ENCODE data around the gene FGF18. TPM values are rescaled to one million over a fixed set of nuclear protein-coding genes. Genes with fewer than 3 reads are reported as not detected.

FGF18 gene
- total RNA-seq, 1 donor from 2014 or later, result 6.9 TPM

DNA sequence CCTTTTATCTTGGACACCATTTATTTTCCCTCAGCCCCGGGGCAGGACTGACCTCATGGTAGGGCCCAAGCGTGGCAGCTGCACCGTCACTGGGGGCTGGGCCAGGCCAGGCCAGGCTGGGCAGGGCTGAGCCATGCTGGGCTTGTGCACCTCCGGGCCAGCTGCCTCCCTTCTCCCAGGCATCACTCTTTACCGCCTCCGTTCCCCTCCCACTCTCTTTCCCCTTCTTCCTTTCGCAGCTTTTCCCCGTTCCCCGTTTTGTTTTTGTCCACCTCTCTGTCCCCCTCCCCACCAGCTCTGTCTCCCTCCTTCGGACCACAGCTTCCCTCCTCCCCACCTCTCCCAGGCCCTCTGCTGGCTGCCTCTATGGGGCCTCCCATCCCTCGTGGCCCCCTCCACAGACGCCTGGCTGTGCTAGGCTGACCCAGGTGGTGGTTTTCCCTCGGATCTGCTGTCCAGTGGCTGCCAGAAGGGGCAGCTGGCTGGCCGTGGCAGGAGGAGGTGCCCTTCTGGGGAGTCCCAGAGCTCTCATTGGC is 17.9 kb downstream of the FGF18 start:
- TF ChIP-seq, protein P1, sequence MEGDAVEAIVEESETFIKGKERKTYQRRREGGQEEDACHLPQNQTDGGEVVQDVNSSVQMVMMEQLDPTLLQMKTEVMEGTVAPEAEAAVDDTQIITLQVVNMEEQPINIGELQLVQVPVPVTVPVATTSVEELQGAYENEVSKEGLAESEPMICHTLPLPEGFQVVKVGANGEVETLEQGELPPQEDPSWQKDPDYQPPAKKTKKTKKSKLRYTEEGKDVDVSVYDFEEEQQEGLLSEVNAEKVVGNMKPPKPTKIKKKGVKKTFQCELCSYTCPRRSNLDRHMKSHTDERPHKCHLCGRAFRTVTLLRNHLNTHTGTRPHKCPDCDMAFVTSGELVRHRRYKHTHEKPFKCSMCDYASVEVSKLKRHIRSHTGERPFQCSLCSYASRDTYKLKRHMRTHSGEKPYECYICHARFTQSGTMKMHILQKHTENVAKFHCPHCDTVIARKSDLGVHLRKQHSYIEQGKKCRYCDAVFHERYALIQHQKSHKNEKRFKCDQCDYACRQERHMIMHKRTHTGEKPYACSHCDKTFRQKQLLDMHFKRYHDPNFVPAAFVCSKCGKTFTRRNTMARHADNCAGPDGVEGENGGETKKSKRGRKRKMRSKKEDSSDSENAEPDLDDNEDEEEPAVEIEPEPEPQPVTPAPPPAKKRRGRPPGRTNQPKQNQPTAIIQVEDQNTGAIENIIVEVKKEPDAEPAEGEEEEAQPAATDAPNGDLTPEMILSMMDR (IDR thresholded peaks at IDR 0.05), result no peak
- H3K27me3 ChIP-seq, result no peaks in the 10 kb centered on the region
- peaks cover 0 to 8% of the 10 kb centered on the region in 2 donors for H3K4me1 ChIP-seq
- peak overlapping the region; percentile 62 to 74 for H3K27ac ChIP-seq
- no peaks in the 10 kb centered on the region for H3K9me3 ChIP-seq
- no peak overlapping the region for H3K4me3 ChIP-seq
- DNase-seq (ENCODE audit: low spot score in 2 of 2), result no peak
- H3K36me3 ChIP-seq, result no peaks in the 10 kb centered on the region
- intact Hi-C loops (cut with DNase I), result no loop called here

DNA sequence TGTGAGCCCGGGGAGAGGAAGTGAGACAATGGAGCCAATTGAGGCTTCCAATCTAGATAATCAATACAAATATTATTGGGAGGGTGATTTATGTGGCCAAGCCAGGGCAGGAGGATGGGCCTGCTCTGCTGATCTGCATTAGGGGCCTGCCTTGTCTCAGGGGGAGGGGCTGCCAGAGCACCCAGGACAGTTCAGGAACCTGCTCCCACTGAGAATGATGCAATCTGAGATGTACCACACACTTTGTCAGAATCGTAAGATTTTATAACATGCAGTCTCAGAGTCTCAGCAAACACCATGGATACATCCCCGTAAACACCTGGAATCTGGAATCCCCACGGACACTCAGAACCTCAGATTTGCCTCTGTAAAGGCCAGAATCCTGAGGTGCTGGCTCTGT is 19.3 kb downstream of the FGF18 start:
- no peak overlapping the region for H3K27ac ChIP-seq
- H3K4me3 ChIP-seq, result no peak overlapping the region
- DNase-seq (ENCODE audit: low spot score in 2 of 2), result no peak
- H3K9me3 ChIP-seq, result no peaks in the 10 kb centered on the region
- peaks cover 0 to 8% of the 10 kb centered on the region in 2 donors for H3K4me1 ChIP-seq
- intact Hi-C loops (cut with DNase I), result no loop called here
- TF ChIP-seq, protein P1 (IDR thresholded peaks at IDR 0.05), result no peak
- no peaks in the 10 kb centered on the region for H3K36me3 ChIP-seq
- no peaks in the 10 kb centered on the region for H3K27me3 ChIP-seq

DNA sequence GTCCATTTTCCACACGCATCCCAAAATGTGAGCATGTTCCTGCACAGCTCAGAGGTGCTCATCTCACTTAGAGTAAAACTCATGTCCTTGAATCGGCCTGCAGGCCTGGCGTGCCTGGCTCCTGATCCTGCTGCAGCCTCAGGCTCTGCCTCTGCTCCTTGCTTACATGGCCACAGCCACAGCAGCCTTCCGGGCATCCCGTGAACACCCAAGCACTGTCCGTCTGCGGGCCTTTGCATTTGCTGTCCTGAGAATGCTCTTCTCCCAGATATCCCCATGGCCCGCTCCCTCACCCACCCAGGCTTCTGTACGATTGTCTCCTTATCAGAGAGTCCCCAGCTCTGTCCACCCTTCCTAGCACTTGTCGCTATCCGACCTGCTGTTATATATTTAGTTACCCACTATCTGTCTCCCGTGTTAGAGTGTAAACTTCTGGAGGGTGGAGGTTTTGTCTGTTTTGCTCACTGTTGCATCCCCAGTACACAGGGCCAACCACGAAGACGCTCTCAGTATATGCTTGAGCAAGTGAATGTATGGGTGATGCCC is 21.9 kb downstream of the FGF18 start:
- DNase-seq (ENCODE audit: low spot score in 2 of 2), result no peak
- H3K9me3 ChIP-seq, result no peaks in the 10 kb centered on the region
- H3K27me3 ChIP-seq, result no peaks in the 10 kb centered on the region
- no peak overlapping the region for H3K4me3 ChIP-seq
- intact Hi-C loops (cut with DNase I), result no loop called here
- TF ChIP-seq, protein P1 (IDR thresholded peaks at IDR 0.05), result no peak
- no peaks in the 10 kb centered on the region for H3K36me3 ChIP-seq
- H3K27ac ChIP-seq, result no peak overlapping the region
- peaks cover 0 to 11% of the 10 kb centered on the region in 2 donors for H3K4me1 ChIP-seq

DNA sequence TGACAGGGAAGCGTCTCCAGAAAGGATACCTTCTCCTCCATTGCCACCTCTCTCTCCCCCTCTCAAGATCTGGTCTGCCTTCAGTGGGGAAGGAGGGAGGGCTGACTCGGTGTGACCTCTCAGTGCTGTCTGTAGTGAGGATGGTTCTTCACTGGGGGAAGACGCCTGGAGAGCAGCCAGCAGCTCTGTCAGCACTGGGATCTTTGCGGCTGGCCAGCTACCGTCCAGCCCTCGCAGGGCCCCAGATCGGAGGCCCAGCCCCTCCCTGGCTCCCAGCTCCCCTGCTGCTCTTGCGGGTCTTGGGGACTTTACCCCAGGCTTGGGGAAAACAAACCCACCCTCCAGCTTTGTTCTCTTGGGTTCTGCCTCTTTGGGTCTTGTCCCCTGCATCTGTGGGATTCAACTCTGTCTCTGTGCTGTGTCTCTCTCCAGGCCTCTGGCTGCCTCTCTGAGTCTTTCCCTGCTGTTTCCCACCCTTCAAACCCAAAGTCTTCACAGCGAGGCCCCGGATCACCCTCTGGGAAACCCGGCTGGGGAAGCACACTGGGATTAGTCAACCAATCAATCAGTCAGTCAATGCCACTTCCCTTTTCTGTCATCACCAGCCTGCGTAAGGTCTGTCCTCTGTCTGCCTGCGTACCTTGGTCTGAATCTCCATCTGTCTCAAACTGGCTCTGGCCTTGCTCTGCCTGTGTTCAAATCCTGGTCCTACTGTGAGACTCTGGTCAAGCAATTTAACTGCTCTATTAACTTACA is 23.0 kb downstream of the FGF18 start:
- H3K4me3 ChIP-seq, result no peak overlapping the region
- TF ChIP-seq, protein P1 (IDR thresholded peaks at IDR 0.05), result no peak
- H3K27me3 ChIP-seq, result no peaks in the 10 kb centered on the region
- no peaks in the 10 kb centered on the region for H3K9me3 ChIP-seq
- intact Hi-C loops (cut with DNase I), result no loop called here
- DNase-seq (ENCODE audit: low spot score in 2 of 2), result no peak
- H3K36me3 ChIP-seq, result no peaks in the 10 kb centered on the region
- no peak overlapping the region for H3K27ac ChIP-seq
- peaks cover 0 to 4% of the 10 kb centered on the region in 2 donors for H3K4me1 ChIP-seq

DNA sequence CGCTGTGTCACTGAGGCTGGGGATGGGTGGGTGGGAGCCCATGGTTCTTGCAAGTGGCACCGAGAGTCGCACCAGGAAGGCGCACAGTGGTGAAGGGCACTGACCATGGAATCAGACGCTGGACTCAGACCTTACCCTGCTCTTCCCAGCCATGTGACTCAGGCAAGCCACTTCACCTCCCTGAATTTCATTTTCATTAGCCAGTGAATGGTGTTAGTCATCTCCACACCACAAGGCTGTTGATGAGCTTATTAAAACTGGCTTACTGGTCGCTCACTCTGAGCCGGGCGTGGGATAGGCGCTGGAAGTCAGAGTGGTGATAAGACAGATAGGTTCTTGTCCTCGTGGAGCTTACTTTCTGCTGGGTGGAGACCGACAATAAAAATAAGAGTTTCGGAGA is 25.1 kb downstream of the FGF18 start:
- intact Hi-C loops (cut with DNase I), result no loop called here
- Histone ChIP-seq H3K27ac (no peak overlapping the region), H3K4me3 (no peak overlapping the region), H3K4me1 (peaks cover 0 to 2% of the 10 kb centered on the region in 2 donors), H3K9me3 (no peaks in the 10 kb centered on the region), H3K36me3 (no peaks in the 10 kb centered on the region), H3K27me3 (no peaks in the 10 kb centered on the region)
- TF ChIP-seq, protein P1 (IDR thresholded peaks at IDR 0.05), result no peak
- no peak for DNase-seq (ENCODE audit: low spot score in 2 of 2)
